Hepatocyte (in vitro differentiated cells): ENCODE results near the gene SDR42E1. TPM values are rescaled to one million over a fixed set of nuclear protein-coding genes. Genes with fewer than 3 reads are reported as not detected.

Source experiments
- DNase-seq: peaks from one replicate; pipeline ENCODE4 v3.0.0-alpha.2; 2016; ENCODE audit warnings: low spot score
- H2AFZ ChIP-seq: fragments of 200-600 bp; sonication (generic); 2 replicates; pipeline ENCODE4 v1.6.0; 2016; ENCODE audit warnings: antibody characterized with exemption, mild to moderate bottlenecking
- H3K27ac ChIP-seq: fragments of 200-600 bp; sonication (generic); 2 replicates; pipeline ENCODE4 v1.5.1; 2016; ENCODE audit warnings: mild to moderate bottlenecking
- H3K27me3 ChIP-seq: fragments of 200-600 bp; sonication (generic); 2 replicates; pipeline ENCODE4 v1.6.1; 2016
- H3K36me3 ChIP-seq: fragments of 200-600 bp; sonication (generic); replicated peaks from 2 replicates; pipeline ENCODE4 v1.5.1; 2016; ENCODE audit warnings: low read depth; ENCODE audit not compliant: insufficient read depth
- H3K4me1 ChIP-seq: fragments of 200-600 bp; sonication (generic); 2 replicates; pipeline ENCODE4 v1.5.1; 2016; ENCODE audit warnings: mild to moderate bottlenecking, moderate library complexity; ENCODE audit not compliant: insufficient read depth
- H3K4me2 ChIP-seq: fragments of 200-600 bp; sonication (generic); 2 replicates; pipeline ENCODE4 v1.6.0; 2016
- H3K4me3 ChIP-seq: fragments of 200-600 bp; sonication (generic); 2 replicates; pipeline ENCODE4 v1.5.1; 2016; ENCODE audit warnings: mild to moderate bottlenecking
- H3K79me2 ChIP-seq: fragments of 200-600 bp; sonication (generic); 2 replicates; pipeline ENCODE4 v1.6.0; 2017; ENCODE audit warnings: mild to moderate bottlenecking
- H3K9me2 ChIP-seq: fragments of 200-600 bp; sonication (generic); replicated peaks from 2 replicates; pipeline ENCODE4 v1.6.0; 2017; ENCODE audit warnings: mild to moderate bottlenecking; ENCODE audit not compliant: insufficient read depth
- H3K9me3 ChIP-seq: fragments of 200-600 bp; sonication (generic); 2 replicates; pipeline ENCODE4 v1.5.1; 2016; ENCODE audit warnings: low read depth, mild to moderate bottlenecking
- H4K20me1 ChIP-seq: fragments of 200-600 bp; sonication (generic); 2 replicates; pipeline ENCODE4 v1.6.0; 2016; ENCODE audit warnings: mild to moderate bottlenecking; ENCODE audit not compliant: insufficient read depth, poor library complexity, severe bottlenecking
- CTCF ChIP-seq: fragments of 200-600 bp; sonication (generic); IDR thresholded peaks from 2 replicates; pipeline ENCODE4 v1.5.1; 2016; ENCODE audit warnings: antibody characterized with exemption, mild to moderate bottlenecking; ENCODE audit not compliant: poor library complexity
- EZH2 ChIP-seq: fragments of 200-600 bp; sonication (generic); IDR thresholded peaks from 2 replicates; pipeline ENCODE4 v1.6.1; 2016; ENCODE audit warnings: antibody characterized with exemption, mild to moderate bottlenecking, borderline replicate concordance
- EZH2phosphoT487 ChIP-seq: fragments of 200-600 bp; sonication (generic); IDR thresholded peaks from one replicate; pipeline ENCODE4 v1.6.1; 2018; ENCODE audit warnings: antibody characterized with exemption, mild to moderate bottlenecking, low read depth, moderate library complexity; ENCODE audit not compliant: unreplicated experiment, severe bottlenecking
- WGBS: methylation state at CpG from one replicate; pipeline ENCODE4 v1.1.6; 2016; ENCODE audit warnings: low lambda C conversion rate; ENCODE audit errors: missing lambda C conversion rate; 5-methylcytosine and 5-hydroxymethylcytosine counted together
- polyA plus RNA-seq: library from polyadenylated mRNA; unstranded; fragments of >200 nt; fragmentation: Nextera tagmentation; extraction: Ambion mirVana; gene quantifications from 2 replicates; pipeline ENCODE4 v1.2.1, GENCODE V29; 2016
- total RNA-seq: library from RNA; depleted of rRNA; stranded (reverse); fragments of >200 nt; gene quantifications from 2 replicates; pipeline ENCODE4 v1.2.3, GENCODE V29; 2014

SDR42E1 gene
- total and polyA plus RNA-seq, 2 experiments from 2014 or later = 0.04 TPM; not detected in 1

- Histone ChIP-seq H3K27me3 (no peaks in the 10 kb centered on the region), H4K20me1 (no peaks in the 10 kb centered on the region), H3K9me2 (no peaks in the 10 kb centered on the region), H3K27ac (peak overlapping the region; percentile 55), H2AFZ (no peak overlapping the region), H3K4me1 (peaks cover 24% of the 10 kb centered on the region), H3K36me3 (no peaks in the 10 kb centered on the region), H3K4me2 (peak overlapping the region; percentile 74), H3K4me3 (no peak overlapping the region), H3K9me3 (no peaks in the 10 kb centered on the region), H3K79me2 (peaks cover 33% of the 10 kb centered on the region)
- no peak for TF ChIP-seq EZH2
- no peak for TF ChIP-seq EZH2phosphoT487
- TF ChIP-seq CTCF = no peak
- DNase-seq = peak; percentile 51
- 62% methylated on average over 8 of the region's 8 CpGs for WGBS
Measured at GRCh38 chr16:82033683-82034300, 22.5 kb upstream of the SDR42E1 start.

DNA sequence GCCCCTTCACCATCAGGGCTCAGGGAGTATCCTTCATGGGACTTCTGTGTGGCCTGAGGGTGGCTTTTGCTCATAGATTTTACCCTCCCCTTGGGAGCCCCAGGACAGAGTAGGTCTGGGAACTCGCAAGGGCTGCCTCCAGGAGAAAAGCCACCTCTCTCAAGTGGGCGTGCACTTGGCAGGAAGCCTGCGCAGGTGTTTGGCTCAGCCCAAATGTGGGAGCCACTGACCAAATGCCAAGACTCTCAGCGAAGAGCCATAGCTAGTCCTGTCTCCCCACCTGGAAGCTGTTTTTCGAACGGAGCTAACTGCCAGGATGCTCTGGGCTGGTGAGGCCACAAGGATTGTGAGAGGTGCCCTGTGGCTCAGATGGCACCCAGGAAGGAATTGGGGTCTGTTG lies 21.7 kb upstream of the SDR42E1 start:
- DNase-seq = no peak
- Histone ChIP-seq H3K27ac (no peak overlapping the region), H3K9me2 (no peaks in the 10 kb centered on the region), H3K36me3 (no peaks in the 10 kb centered on the region), H3K4me2 (no peak overlapping the region), H2AFZ (no peak overlapping the region), H3K79me2 (peaks cover 25% of the 10 kb centered on the region), H4K20me1 (no peaks in the 10 kb centered on the region), H3K27me3 (no peaks in the 10 kb centered on the region), H3K4me3 (no peak overlapping the region), H3K9me3 (no peaks in the 10 kb centered on the region), H3K4me1 (peaks cover 18% of the 10 kb centered on the region)
- TF ChIP-seq EZH2phosphoT487 = no peak
- TF ChIP-seq CTCF = no peak
- TF ChIP-seq EZH2 = no peak
- WGBS = 91% methylated on average over 6 of the region's 6 CpGs

DNA sequence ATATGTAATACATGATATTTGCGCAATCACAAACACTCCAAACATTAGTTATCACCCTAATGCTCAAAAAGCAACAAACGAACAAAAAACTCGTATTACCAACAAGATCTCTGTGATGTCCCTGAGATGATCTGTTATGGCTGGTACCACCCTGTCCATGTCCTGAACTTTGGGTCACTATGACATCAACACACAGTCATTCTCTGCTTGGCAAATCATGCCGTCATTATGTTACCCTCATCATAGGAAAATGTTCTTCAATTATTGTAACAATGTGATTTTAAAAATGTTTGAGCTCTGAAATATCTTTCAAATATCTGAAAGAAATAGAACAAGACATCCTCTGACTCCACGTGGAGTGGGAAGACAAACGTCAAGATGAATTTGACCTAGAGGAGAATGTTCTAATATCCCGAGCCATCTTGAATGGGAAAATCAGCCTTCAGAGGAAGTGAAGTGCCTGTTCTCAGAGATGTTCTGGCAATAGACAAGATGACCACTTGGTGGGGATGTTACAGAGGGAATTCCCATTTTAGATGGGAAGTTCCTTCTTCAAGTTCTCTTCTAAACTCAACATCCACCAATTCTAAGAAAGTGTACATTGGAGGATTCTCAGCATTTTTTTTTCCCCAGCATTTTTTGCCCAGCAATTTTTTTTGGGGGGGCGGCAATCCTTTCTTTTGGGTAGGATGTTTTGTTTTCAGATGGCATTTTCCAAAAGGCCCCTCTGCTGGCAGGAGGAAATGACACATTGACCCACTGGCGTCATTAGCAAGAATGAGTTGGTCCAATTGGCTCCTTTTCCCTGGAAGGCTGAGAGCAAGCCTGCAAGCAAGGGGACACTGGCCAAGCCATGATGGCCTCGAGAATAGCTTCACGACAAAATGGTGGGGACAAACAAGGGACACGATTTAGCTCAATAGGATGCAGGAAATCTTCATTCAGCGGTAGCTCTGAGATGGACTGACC lies 20.1 kb upstream of the SDR42E1 start:
- no peak for TF ChIP-seq EZH2phosphoT487
- TF ChIP-seq CTCF = peak; percentile 70
- TF ChIP-seq EZH2 = no peak
- H3K36me3 ChIP-seq = no peaks in the 10 kb centered on the region
- no peaks in the 10 kb centered on the region for H3K9me3 ChIP-seq
- H3K27me3 ChIP-seq = no peaks in the 10 kb centered on the region
- H3K4me3 ChIP-seq = no peak overlapping the region
- 75% methylated on average over 13 of the region's 13 CpGs for WGBS
- H4K20me1 ChIP-seq = no peaks in the 10 kb centered on the region
- no peak overlapping the region for H3K27ac ChIP-seq
- H3K9me2 ChIP-seq = no peaks in the 10 kb centered on the region
- H3K4me2 ChIP-seq = no peak overlapping the region
- peaks cover 15% of the 10 kb centered on the region for H3K4me1 ChIP-seq
- H2AFZ ChIP-seq = no peak overlapping the region
- peak; percentile 78 for DNase-seq
- peaks cover 10% of the 10 kb centered on the region for H3K79me2 ChIP-seq
